ENCODE data around the gene CD300LD.
"Not testable (repeated sequence)": the region's sequence is repeated elsewhere in the genome, so short reads cannot be mapped to it uniquely, and the experiment has no call there.

CD300LD gene

GRCh38 chr17:74606050-74606449 is 14.0 kb upstream of the CD300LD start:
- DNase-seq (ENCODE audit: low read depth), result no peak

DNA sequence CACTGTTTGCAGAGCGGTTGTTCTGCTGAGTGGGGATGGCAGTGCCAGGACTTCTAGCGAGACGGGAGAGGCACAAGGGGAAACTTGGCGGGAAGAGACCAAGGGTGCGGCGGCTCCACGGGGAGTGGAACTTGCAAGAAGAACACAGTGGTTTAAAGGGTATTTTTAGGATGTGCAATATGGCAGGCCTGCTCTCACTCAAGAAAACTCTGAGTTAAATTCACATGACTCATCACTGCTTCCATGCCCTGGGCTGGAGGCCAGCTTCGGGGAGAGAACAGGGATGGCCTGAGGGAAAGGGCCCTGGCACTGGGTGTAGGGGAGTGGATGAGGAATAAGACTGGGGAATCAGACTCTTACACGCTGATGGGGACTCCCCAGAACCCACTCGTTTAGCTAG is 13.3 kb upstream of the CD300LD start:
- DNase-seq (ENCODE audit: low read depth), result no peak

DNA sequence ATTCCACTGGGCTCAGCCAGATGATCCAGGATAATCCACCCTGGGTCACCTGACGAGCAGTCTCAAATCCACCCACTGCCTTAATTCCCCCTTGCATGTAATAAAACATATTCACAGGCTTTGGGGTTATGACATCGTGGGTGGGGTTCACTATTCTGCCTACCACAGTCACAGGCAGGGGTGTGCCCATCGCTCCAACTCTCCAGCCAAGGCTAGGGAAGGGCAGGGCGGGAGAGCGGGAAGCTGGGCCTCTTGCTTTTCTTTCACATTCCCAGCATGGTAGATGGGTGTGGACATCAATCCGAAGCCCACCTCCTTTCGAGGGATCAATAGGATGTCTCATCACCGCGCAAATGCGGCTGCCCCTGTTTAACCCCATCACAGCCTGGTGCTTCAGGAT is 12.7 kb upstream of the CD300LD start:
- no peak for DNase-seq (ENCODE audit: low read depth)

DNA sequence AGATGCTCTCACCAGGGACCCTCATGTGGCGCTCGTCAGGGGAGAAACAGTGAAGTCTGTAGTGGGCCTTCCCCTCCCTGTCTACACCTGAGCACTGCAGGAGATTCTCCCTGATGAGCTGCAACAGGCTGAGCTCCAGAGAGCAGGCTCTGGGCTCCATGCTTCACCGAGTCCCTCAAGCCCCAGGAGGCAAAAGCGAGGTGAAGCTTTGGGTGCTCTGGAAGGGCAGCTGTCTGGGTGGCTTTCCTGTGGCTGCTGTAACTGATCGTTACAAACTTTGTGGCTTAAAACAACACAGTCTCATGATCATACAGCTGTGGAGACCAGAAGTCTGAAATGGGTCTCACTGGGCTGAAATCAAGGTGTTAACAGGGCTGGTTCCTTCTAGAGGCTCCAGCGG is 12.1 kb upstream of the CD300LD start:
- no peak for DNase-seq (ENCODE audit: low read depth)

GRCh38 chr17:74603746-74604145 is 11.7 kb upstream of the CD300LD start:
- DNase-seq (ENCODE audit: low read depth), result no peak

DNA sequence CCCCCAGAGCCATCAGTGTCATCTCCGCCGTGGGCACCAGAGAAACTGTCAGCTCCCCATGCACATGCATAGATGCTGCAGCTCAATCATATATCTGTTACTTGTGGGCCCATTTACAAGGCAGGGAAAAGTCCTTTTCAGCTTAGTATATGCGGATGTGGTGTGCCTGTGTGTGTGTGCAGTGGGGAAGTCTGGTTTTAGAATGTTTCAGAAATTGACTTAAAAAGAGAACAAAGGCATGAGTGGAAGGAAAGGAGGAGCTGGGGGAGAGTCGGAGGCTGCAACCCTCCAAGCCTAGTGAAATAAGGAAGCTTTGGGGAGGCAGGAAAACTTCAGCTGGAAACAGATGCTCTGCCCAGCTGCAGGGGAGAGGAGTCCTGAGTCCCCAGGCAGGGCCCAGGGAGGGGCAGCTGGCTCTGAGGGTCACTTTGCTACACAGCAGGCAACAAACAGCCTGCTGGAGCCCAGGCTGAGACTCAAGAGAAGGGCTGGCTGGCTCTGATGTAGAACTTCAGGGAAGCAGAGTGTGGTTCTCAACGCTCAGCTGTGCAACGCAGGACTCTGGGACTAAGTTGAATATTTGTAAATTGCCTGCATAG is 11.1 kb upstream of the CD300LD start:
- DNase-seq (ENCODE audit: low read depth), result no peak

GRCh38 chr17:74601944-74602572 is 10.0 kb upstream of the CD300LD start:
- DNase-seq (ENCODE audit: low read depth), result no peak

- no peak for DNase-seq (ENCODE audit: low read depth)
These were observed 7.4 kb upstream of the CD300LD start for GRCh38 chr17:74599448-74599939.

- DNase-seq (ENCODE audit: low read depth), result no peak
These were observed 6.9 kb upstream of the CD300LD start for GRCh38 chr17:74599023-74599399.

- no peak for DNase-seq (ENCODE audit: low read depth)
These were observed 6.4 kb upstream of the CD300LD start for GRCh38 chr17:74598346-74599022.

DNA sequence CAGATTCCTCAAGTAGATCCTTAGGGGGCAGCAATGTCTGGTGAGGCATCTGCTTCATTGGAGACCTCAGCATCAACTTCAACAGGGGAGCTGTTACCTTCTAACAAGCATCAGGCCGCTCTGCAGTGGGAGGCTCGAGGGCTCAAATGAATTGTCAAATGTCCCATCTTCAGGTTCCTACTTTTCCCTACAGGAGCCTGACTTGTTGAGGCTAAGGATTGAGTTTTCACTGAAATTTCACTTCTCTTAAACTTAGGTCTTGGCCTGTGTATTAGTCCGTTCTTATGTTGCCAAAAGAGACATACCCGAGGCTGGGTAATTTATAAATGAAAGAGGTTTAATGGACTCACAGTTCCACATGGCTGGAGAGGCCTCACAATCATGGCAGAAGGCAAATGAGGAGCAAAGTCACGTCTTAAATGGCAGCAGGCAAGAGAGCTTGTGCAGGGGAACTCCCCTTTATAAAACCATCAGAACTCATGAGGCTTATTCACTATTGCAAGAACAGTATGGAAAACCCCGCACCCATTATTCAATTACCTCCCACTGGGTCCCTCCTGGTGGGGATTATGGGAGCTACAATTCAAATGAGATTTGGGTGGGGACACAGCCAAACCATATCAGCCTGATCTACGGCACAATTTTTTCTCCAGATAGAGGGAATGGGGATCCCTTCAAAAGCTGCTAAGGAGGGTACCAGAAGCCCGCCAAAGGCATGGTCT is 5.1 kb upstream of the CD300LD start:
- no peak for DNase-seq (ENCODE audit: low read depth)

DNA sequence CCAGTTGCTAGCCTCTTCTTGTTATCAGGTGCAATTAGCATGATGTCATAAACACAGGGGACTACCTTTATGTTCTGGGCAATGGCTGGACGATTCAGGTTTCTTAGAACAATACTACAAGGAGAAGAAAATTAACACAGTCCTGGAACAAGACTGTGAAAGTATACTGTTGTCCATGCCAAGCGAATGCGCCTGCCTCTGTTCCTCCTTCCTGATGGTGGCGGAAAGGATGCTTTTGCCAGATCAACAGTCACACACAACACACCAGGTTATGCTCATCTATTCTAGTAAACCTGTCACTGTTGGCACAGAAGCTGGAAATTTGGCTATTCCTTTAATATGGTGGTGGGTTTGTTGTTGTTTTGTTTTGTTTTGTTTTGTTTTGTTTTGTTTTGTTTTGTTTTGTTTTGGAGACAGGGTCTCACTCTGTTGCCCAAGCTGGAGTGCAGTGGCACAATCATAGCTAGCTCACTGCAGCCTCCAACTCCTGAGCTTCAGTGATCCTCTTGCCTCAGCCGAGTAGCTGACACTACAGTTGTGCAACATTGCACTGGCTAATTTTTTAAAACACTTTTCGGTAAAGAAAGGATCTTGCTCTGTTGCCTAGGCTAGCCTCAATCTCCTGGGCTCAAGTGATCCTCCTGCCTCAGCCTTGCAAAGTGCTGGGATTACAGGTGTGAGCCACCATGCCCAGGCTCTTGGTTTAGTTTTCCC is 3.1 kb upstream of the CD300LD start:
- DNase-seq (ENCODE audit: low read depth), result no peak

DNA sequence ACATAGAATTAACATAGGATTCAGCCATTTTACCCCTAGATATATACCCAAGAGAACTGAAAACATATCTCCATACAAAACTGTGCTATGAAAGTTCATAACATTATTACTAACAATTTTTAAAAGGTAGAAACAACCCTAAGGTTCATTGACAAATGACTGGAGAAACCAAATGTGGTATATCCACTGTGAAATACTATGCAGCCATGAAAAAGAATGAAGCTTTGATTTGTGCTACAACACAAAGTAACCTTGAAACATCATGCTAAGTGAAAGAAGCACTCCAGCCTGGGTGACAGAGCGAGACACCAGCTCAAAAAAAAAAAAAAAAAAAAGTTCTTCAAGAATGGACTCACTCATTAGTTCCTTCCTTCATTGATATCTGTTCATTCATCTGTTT is 580 bp downstream of the CD300LD start:
- no peak for DNase-seq (ENCODE audit: low read depth)

DNA sequence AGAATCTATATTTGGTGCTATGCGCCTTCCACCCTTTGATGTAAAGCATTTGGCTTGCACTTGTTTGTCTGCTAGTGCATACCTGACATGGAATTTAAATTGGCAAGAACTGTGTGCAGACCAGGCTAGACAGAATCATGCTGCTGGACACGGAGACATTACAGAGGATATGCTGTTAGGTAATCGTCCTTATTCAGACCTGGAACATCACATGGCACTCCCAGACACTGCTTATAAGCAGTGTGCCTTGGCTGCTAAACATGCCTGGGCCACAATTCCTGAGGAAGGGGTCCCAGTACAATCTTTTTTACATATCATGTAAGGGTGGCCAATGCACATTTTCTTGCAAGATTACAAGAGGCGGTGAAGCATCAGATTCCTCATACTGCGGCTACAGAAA is 6.4 kb downstream of the CD300LD start:
- no peak for DNase-seq (ENCODE audit: low read depth)

DNA sequence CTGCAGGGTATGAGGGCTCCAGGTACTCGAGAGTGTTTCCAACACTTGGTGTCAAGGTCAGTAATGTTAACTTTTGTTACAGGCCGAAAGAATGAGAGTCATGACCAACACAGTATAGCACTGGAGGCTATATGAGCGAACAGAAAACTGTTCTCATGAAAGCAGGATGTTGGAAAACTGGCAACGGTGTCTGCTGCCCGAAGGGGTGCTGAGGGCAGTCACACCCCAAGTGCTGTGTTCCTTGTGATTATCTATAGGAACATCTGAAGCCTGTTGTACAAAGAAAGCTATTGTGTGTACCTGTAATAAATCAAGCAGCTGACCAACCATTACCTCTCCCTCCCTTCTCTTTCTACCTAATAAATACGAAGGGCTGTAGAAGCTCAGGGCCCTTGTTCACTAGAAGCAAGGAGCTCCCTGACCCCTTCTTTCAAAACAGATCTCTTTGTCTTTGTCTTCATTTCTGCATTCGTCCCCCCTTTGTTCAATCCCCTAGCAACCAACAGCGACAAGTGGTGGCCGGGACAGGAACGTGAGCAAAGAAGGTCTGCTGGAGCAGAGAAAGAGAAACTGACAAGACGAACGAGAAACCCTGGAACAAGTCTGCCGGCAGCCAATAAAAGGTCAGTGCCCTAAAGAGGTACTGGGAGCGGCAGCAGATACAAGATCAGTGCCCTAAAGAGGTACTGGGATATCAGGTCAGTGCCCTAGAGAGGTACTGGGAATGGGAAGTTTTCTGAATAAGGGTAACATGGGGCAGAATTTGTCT is 7.6 kb downstream of the CD300LD start:
- DNase-seq (ENCODE audit: low read depth), result no peak

DNA sequence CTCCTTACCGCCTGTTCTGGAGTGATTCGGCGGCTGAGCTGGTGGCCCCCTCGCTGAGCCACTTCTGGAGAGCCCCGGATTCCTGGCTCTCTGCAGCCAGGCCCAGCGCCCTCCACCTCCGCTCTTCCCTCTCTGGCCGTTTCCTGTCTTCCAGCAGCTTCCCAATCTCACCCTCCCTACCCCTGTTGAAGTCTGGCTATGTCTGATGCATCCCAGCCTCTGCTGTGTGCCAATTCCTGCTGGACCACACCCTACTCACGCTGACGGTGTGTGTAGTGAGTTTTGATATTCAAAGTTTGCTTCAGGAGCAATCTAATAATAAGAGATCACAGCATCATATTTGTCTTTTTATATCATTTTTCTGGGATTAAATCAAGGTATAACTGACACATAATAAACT is 9.4 kb downstream of the CD300LD start:
- no peak for DNase-seq (ENCODE audit: low read depth)

- no peak for DNase-seq (ENCODE audit: low read depth)
These were observed 12.2 kb downstream of the CD300LD start for GRCh38 chr17:74579900-74580299.

DNA sequence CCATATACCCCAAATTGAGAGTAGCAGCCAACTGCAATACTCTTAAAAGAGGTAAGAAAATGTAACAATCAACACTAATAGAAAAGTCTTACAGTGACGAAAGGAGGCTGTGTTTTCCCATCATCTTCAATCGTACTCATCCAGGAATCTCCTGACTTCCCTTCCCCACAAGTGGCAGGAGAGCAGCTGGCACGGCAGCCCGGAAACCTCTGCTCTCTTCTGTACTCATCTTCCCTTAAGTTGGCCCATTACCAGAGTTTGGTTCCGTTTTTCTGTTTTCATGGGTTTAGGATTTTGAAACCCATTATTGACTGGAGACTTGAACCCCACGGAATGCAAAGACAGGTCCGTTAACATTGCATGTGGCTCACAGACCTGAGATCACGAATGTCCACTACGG is 13.1 kb downstream of the CD300LD start:
- no peak for DNase-seq (ENCODE audit: low read depth)

DNA sequence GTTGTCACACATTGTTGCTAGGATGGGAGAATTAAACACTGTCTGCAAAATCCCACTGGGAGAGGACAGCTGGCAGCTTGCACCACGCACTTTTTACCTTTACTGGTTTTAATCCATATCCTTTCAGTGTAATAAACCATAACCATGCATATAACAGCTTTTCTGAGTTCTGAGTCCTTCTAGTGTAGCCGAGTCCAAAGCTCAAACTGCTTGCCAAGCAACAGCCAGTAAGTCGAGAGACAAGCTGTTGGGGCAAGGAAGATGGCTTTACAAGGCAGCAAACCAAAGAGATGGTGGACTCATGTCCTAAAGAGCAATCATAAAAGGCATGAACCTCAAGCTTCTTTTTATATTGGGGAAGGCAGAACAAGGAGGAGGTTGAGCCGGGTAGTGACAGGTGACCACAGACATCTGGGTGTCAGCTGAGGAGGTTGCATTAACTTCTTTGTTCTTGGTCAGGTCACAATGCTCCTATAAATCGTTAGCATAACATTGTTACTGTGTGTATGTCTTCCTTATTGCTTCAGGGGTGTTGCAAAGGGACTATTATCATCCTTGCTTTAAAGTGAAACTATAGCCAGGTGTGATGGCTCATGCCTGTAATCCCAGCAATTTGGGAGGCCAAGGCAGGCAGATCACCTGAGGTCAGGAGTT is 17.5 kb downstream of the CD300LD start:
- DNase-seq (ENCODE audit: low read depth), result no peak

- not testable (repeated sequence) for DNase-seq (ENCODE audit: low read depth)
These were observed 18.4 kb downstream of the CD300LD start for GRCh38 chr17:74573635-74574034.

- DNase-seq (ENCODE audit: low read depth), result no peak
These were observed 18.9 kb downstream of the CD300LD start for GRCh38 chr17:74573169-74573568.
